Body of pancreas (tissue), 4 donors: ENCODE data around the gene LYST.

ENCODE experiments used
- POLR2A ChIP-seq, 3 donors: fragments of 450-650 bp; IDR thresholded peaks; one replicate each; pipeline ENCODE4 v1.6.1; 2016; ENCODE audit warnings: antibody characterized with exemption in 3 of 3, mild to moderate bottlenecking in 2 of 3
- TF ChIP-seq, protein P1 (sequence below), 7 experiments: fragments of 450-650 bp in 4 of 7; fragments of 200-600 bp in 3 of 7; sonication (generic) in 3 of 7; IDR thresholded peaks; one replicate each; pipeline ENCODE4 v1.5.1; 2016 to 2019; ENCODE audit warnings: antibody characterized with exemption in 7 of 7

DNA sequence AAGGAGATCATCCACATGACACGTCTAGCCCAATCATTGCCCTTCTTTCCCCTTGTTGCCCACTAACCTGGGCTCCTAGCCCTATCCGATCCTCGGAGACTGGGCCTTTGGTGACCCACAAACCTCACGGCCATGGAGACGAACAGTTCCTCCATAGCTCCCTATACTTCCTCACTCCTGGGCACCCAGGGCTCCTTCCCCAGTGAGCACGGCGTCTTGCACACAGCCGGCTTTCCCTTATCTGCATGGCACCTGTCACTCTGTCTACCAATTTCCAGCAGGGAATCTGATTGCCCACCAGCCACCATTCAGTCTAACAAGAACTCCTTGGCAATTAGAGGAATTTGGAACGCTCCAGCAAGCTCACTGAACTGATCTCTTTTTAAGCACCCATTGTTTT is 220.2 kb downstream of the LYST start:
- TF ChIP-seq, protein P1, sequence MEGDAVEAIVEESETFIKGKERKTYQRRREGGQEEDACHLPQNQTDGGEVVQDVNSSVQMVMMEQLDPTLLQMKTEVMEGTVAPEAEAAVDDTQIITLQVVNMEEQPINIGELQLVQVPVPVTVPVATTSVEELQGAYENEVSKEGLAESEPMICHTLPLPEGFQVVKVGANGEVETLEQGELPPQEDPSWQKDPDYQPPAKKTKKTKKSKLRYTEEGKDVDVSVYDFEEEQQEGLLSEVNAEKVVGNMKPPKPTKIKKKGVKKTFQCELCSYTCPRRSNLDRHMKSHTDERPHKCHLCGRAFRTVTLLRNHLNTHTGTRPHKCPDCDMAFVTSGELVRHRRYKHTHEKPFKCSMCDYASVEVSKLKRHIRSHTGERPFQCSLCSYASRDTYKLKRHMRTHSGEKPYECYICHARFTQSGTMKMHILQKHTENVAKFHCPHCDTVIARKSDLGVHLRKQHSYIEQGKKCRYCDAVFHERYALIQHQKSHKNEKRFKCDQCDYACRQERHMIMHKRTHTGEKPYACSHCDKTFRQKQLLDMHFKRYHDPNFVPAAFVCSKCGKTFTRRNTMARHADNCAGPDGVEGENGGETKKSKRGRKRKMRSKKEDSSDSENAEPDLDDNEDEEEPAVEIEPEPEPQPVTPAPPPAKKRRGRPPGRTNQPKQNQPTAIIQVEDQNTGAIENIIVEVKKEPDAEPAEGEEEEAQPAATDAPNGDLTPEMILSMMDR (IDR thresholded peaks at IDR 0.05), result no peak
- TF ChIP-seq POLR2A (IDR thresholded peaks at IDR 0.05), result no peak
